IgD-negative memory B cell (primary cell): ENCODE measurements around the gene RAP1GAP. TPM values are rescaled to one million over a fixed set of nuclear protein-coding genes. Genes with fewer than 3 reads are reported as not detected.
A peak's percentile ranks its signal among the peaks of the same experiment; 100 is the strongest.
"Not testable (repeated sequence)": the region's sequence is repeated elsewhere in the genome, so short reads cannot be mapped to it uniquely, and the experiment has no call there.

ENCODE experiments used
- H3K27ac Mint-ChIP-seq, 3 donors: one replicate each; pipeline ENCODE4 v1.8.0; 2020 to 2022; ENCODE audit warnings: mild to moderate bottlenecking in 3 of 3, mixed read lengths in 3 of 3, moderate library complexity in 1 of 3
- H3K27me3 Mint-ChIP-seq: one replicate; pipeline ENCODE4 v1.8.0; 2021; ENCODE audit warnings: mixed read lengths
- H3K36me3 Mint-ChIP-seq: one replicate; pipeline ENCODE4 v1.8.0; 2020; ENCODE audit warnings: mild to moderate bottlenecking, mixed read lengths
- H3K4me1 Mint-ChIP-seq, 3 donors: one replicate each; pipeline ENCODE4 v1.8.0; 2020 to 2022; ENCODE audit warnings: mixed read lengths in 3 of 3, mild to moderate bottlenecking in 1 of 3
- H3K4me3 Mint-ChIP-seq, 4 donors: one replicate each; pipeline ENCODE4 v1.8.0; 2020 to 2022; ENCODE audit warnings: mild to moderate bottlenecking in 4 of 4, mixed read lengths in 4 of 4, moderate library complexity in 3 of 4
- H3K9me3 Mint-ChIP-seq, 3 donors: one replicate each; pipeline ENCODE4 v1.8.0; 2020 to 2021; ENCODE audit warnings: mixed read lengths in 3 of 3, mild to moderate bottlenecking in 1 of 3
- polyA plus RNA-seq: library from polyadenylated mRNA; unstranded; fragments of 300-500 nt; fragmentation: Illumina TruSeq; gene quantifications from one replicate; pipeline ENCODE4 v1.2.3, GENCODE V29; 2021

The RAP1GAP gene
- polyA plus RNA-seq, 1 donor from 2014 or later: not detected

DNA sequence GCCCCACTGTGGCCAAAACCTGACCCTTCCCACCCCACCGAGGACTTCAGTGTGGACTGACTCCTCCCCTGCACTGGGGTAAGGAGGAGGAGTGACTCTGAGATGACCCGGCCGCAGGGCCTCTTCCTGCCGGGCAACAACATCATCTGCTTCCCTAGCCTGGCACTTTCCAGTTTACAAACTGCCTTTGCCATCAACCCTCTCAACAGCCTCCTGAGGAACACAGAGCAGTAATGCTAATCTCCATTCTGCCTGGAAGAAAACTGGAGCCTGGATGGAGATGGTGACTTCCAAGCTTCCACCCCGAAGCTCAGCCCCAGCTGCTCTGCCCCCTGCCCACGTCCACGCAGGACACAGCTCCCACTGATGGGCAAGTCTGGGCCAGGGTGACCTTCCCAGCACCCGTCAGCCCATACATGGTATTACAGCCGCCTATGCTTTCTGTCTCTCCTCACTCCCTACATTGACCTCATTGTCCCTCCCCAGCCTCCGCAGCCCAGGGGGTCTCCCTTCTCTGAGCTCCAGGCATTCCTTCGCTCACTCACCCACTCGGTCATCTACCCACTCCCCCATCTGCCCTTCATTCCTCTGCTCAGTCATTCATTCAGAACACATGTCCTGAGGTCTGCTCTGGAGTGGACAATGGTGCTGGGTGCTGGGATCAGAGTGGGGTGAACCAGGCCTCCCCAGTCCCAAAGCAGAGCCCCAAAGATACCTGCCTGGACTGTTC is 34.2 kb downstream of the RAP1GAP start:
- peaks cover 21% of the 10 kb centered on the region for H3K27me3 Mint-ChIP-seq
- H3K9me3 Mint-ChIP-seq: no peaks in the 10 kb centered on the region
- peak overlapping the region in 2 of 4 donors; percentile 12 to 26 for H3K4me3 Mint-ChIP-seq
- no peak overlapping the region for H3K27ac Mint-ChIP-seq
- no peaks in the 10 kb centered on the region for H3K4me1 Mint-ChIP-seq
- H3K36me3 Mint-ChIP-seq: no peaks in the 10 kb centered on the region

DNA sequence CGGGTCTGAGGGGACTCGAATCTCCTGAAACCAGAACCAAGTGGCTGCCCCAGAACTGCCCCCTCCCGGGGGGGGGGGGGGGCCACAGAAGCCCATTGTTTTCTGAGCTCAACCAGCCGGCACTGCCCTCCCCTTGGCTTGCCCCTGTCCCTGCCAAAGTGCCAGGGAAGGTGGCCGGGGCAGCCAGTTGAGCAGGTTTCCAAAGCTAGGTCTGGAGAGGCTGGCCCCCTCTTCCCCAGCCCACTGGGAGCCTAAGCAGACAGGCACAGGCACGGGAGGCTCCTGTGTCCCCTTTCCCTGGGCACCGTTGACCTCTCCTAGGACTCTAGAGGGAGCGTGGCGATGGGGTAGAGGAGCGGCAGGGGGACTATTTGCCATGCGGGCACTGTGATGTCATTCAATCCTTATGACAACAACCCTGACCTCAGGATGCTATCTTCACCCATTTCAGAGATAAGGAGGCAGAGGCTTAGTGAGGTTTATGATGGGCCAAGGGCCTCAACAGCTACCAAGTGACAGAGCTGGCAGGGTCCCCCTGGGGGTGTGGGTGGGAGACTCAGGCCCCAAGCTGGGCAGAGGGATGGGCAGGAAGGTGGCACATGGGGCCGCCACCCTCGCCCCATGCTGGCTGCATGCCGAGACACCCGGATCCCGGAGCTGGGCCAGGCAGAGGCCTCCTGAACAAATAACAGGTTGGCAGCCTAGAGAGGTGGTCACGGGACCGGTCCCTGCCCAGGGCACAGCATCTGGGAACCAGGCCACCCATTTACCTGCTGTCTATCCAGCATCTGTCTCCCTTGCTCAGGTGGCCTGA is 35.0 kb downstream of the RAP1GAP start:
- Mint-ChIP-seq H3K9me3 (no peaks in the 10 kb centered on the region), H3K4me3 (no peak overlapping the region), H3K4me1 (no peaks in the 10 kb centered on the region), H3K36me3 (no peaks in the 10 kb centered on the region), H3K27me3 (peaks cover 24% of the 10 kb centered on the region), H3K27ac (no peak overlapping the region)

DNA sequence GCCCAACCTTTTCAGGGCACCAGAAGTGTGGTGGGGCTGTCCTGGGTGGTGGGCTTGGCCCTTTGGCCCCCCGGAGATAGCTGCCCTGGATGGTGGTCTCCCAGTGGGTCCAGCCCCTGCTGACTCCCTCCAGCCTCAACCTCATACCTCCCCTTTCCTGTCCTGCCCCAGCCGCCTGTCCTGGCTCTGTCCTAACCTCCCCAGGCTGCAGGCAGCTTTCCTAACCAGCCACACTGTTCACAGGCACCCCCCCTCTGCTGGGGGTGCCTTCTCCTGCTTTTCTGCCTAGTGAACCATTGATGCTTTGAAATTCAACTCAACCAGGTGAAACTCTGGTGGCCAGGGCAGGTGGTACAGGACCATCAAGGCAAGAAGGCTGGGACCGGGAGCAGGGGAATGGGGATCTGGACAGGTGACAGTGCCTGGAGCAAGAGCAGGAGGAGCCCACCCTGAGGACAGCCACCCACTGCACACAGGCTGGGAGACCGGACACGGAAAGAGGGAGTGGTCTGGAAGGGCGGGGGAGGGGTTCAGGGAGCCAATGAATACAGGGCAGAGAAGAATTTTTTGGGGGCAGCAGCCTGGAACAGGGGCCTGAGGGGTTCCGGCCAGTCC is 35.9 kb downstream of the RAP1GAP start:
- Mint-ChIP-seq H3K4me3 (no peak overlapping the region), H3K27me3 (peaks cover 24% of the 10 kb centered on the region), H3K9me3 (no peaks in the 10 kb centered on the region), H3K36me3 (no peaks in the 10 kb centered on the region), H3K4me1 (no peaks in the 10 kb centered on the region), H3K27ac (no peak overlapping the region)

DNA sequence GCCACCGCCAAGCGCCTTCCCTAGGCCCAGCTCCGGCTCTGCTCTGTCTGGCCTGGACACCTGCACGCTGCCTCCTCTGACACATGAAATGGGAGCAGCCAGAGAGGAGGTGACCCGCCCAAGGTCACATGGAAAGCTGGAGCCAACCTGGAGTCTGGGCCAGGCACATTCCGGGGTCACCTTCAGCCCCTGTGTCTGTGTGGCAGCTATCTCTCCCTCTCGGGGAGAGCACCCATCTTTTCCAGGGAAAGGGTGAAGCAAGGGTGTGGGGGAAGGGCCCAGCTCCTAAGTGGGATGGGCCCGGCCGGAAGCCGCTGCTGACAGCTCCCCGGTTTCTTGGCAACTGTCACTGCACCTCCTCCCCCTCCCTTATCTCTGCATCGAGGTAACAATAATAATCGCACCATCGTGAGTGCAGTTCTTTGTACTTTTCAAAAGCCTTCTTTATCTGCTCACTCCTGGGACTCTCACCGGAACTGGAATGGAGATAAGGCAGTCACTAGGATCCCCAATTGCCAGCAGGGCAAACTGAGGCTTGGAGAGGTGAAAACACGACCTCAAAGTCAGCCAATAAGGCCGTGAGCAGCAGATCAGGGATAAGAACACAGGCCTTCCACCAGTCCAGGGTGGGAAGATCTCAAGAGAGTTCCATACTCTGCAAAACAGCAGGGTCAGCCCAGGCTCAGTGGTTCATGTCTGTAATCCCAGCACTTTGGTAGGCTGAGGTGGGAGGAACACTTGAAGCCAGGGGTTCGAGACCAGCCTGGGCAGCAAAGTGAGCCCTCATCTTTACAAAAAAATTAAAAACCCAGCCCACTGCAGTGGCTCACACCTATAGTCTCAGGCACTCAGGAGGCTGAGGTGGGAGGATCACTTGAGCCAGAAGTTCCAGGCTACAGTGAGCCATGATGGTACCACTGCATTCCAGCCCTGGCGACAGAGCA is 36.9 kb downstream of the RAP1GAP start:
- Mint-ChIP-seq H3K27me3 (peaks cover 24% of the 10 kb centered on the region), H3K4me3 (no peak overlapping the region), H3K36me3 (no peaks in the 10 kb centered on the region), H3K4me1 (no peaks in the 10 kb centered on the region), H3K27ac (no peak overlapping the region), H3K9me3 (no peaks in the 10 kb centered on the region)

DNA sequence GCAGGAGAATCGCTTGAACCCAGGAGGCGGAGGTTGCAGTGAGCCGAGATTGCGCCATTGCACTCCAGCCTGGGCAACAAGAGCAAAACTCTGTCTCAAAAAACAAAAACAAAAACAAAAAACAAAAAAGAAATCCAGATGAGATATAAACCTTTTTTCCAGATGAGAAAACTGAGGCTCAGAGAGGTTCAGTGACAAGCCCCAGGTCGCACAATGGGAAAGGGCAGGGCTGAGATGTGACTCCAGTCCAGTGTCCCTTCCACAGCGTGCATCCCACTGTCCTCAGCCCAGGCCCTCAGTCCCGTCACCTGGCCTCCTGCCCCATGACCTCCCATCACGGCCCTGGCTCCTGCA is 37.6 kb downstream of the RAP1GAP start:
- H3K36me3 Mint-ChIP-seq, H3K4me3 Mint-ChIP-seq, H3K27ac Mint-ChIP-seq, H3K4me1 Mint-ChIP-seq, H3K9me3 Mint-ChIP-seq: not testable (repeated sequence)
- peaks cover 26% of the 10 kb centered on the region for H3K27me3 Mint-ChIP-seq

DNA sequence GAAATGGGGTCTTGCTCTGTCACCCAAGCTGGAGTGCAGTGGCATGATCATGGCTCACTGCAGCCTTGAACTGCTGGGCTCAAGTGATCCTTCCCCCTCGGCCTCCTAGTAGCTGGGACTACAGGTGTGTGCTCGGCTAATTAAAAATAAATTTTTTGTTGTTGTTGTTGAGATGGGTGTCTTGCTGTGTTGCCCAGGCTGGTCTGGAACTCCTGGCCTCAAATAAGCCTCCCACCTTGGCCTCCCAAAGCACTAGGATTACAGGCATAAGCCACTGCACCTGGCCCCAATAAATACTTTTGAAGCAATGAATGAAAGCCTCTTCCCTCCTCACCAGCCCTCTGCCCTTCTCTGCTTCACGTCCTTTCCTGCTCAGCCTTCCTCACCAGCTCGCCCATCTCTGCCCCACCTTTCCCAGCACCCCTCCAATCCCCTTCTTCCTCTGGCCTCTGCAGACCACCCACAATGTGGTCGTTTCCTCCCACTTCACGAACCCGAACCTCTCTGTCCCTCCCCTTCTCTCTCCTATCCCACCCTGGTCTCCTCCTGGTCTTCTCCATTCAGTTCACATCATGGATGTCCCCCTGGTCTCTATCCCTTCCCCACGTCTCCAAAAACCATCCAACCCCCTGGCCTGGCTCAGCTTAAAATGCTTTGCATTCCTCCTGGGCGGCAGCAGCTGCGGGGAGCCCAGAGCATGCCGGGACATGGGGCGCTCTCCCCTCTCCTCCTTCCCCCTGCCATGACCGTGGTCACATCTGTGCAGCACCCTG is 38.4 kb downstream of the RAP1GAP start:
- Mint-ChIP-seq H3K27me3 (peaks cover 29% of the 10 kb centered on the region), H3K9me3 (no peaks in the 10 kb centered on the region), H3K4me1 (no peaks in the 10 kb centered on the region), H3K27ac (no peak overlapping the region), H3K36me3 (no peaks in the 10 kb centered on the region), H3K4me3 (no peak overlapping the region)

DNA sequence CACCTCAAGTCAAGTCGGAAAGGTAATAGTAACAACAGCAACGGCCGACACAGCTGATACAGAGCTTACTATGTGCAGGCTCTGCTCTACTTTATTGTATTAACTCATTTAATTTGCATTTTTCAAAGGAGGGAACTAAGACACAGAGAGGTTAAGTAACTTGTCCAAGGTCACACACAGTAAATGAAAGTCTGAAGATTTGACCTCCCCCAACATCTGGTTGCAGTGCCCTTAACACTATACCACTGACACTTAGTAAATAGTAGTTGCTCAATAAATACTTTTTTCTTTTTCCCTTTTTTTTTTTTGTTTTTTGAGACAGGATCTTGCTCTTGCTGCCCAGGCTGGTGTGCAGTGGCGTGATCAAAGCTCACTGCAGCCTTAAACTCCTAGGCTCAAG is 39.2 kb downstream of the RAP1GAP start:
- H3K27ac Mint-ChIP-seq: no peak overlapping the region
- H3K27me3 Mint-ChIP-seq: peaks cover 31% of the 10 kb centered on the region
- H3K4me3 Mint-ChIP-seq: no peak overlapping the region
- no peaks in the 10 kb centered on the region for H3K36me3 Mint-ChIP-seq
- no peaks in the 10 kb centered on the region for H3K4me1 Mint-ChIP-seq
- H3K9me3 Mint-ChIP-seq: no peaks in the 10 kb centered on the region

DNA sequence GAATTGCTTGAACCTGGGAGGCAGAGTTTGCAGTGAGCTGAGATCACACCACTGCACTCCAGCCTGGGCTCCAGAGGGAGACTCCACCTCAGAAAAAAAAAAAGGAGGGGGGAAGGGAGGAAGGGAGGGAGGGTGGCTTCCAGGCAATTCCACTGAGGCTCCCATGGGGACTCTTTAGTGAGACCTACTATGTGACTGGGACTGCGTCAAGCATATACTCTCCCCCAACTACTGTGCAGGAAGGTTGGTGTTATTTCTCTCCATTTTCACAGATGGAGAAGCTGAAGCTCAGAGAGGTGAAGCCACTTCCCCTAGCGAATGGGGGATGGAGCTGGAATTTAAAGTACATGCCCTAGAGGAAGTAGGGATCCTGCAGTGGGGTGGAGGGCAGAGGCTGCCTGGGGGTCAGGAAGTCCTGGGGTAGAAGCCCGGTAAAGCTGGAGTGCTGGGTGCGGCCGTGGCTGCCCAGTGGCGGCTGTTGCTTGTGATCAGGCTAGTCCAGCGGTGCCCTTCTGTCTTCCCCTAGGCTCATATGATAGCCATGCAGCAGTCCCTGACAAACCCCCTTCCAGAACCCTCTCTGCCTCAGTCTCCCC is 40.3 kb downstream of the RAP1GAP start:
- Mint-ChIP-seq H3K4me1 (no peaks in the 10 kb centered on the region), H3K9me3 (no peaks in the 10 kb centered on the region)

DNA sequence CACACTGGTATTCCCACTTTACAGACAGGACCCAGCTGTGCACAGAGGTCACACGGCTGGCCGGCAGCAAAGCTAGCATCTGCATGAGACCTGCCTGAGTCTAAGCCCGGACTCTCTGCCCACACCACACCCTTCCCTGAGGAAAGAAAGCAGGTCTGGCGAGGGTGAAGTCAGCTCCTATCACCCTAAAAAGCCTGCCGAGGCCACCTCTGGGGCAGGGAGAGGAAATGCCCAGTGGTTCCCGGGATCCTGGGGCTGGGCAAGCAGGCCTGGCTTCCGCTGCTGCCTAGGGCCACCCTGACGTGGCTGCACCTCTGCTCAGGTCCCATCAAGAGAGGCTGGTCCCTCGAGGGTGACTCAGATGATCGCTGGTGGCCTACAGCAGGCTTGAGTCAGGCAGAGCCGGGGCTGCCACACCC is 42.2 kb downstream of the RAP1GAP start:
- H3K27ac Mint-ChIP-seq: no peak overlapping the region
- peaks cover 26% of the 10 kb centered on the region for H3K27me3 Mint-ChIP-seq
- H3K36me3 Mint-ChIP-seq: no peaks in the 10 kb centered on the region
- H3K4me3 Mint-ChIP-seq: no peak overlapping the region
- H3K9me3 Mint-ChIP-seq: no peaks in the 10 kb centered on the region
- peaks cover 0 to 2% (median 0%) of the 10 kb centered on the region in 3 donors for H3K4me1 Mint-ChIP-seq

More for the DNA sequence above, 40.3 kb downstream of the RAP1GAP start:
- H3K36me3 Mint-ChIP-seq: no peaks in the 10 kb centered on the region
- no peak overlapping the region for H3K4me3 Mint-ChIP-seq
- peaks cover 31% of the 10 kb centered on the region for H3K27me3 Mint-ChIP-seq
- H3K27ac Mint-ChIP-seq: no peak overlapping the region

DNA sequence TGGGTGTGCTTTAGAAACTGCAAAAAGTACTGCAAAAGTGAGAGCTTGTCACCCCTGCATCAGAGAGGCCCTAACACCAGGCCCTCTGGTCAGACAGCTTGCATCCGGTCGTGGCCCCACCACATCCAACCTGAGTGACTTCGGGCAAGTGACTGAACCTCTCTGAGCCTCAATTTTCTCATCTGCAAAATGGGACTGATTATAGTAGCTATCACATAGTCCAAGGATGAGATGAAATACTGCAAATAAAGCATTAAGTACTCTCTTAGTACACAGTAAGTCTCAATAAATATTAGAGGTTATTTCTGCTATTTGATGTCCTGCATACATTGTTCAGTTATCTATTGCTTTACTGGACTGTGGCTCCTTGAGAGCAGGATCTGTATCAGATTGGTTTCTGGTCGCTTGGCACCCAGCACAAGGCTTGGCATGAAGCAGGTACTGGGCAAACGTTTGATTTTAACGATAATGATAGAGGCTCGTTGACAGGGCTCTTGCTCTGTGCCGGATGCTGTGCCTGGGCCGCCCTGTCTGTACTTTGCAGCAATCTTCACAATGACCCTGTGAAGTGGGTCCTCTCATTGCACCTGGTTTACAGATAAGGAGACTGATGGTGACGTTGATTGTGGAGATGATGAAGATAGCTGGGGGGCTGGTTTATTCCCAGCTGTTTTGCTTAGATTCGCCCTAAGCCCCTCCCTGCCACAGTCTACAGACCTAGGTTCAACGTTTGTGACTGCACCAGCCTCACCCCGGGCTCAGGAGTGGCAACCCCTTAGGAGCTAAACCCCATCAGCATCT is 43.6 kb downstream of the RAP1GAP start:
- Mint-ChIP-seq H3K4me3 (no peak overlapping the region), H3K27me3 (peaks cover 26% of the 10 kb centered on the region), H3K36me3 (no peaks in the 10 kb centered on the region), H3K4me1 (peaks cover 0 to 7% (median 0%) of the 10 kb centered on the region in 3 donors), H3K27ac (no peak overlapping the region), H3K9me3 (no peaks in the 10 kb centered on the region)

DNA sequence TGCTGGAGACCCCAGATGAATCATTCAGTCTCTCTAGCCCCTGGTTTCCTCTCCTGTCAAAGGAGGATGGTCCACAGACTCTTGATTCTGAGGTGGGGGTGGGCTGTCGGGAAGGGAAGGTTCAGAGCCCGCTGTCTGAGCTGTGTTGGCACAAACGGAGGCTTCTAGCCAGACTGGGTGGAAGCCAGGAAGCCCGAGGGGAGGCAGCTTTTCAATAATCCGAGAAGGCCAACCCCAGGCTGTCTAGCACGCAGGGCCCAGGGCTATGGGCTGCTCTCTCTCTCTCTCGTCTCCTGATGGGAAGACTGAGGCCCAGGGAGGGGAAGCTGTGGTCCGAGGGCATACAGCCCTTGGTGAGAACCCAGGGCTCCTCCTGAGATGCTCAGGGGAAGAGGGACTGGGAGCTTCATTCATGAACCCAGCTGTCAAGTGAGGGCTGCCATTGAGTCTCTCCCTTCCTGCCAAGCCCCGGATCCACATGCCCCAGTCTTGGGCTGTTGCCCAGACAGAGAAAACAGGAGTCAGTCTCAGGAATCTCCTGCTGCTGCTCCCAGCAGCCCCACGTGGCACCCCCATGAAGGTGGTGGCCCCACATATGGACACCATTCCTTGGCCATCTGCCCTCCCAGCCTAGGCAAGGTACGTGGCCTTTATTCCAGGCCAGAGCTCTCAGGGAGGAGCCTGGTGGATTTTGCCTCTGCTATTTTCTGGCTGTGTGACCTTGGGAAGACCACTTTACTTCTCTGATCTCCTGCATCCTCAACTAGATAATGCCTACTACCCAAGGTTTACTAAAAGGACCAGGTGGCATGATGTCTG is 44.4 kb downstream of the RAP1GAP start:
- no peak overlapping the region for H3K4me3 Mint-ChIP-seq
- H3K9me3 Mint-ChIP-seq: no peaks in the 10 kb centered on the region
- H3K27me3 Mint-ChIP-seq: peaks cover 25% of the 10 kb centered on the region
- peaks cover 0 to 7% (median 0%) of the 10 kb centered on the region in 3 donors for H3K4me1 Mint-ChIP-seq
- H3K36me3 Mint-ChIP-seq: no peaks in the 10 kb centered on the region
- H3K27ac Mint-ChIP-seq: no peak overlapping the region

DNA sequence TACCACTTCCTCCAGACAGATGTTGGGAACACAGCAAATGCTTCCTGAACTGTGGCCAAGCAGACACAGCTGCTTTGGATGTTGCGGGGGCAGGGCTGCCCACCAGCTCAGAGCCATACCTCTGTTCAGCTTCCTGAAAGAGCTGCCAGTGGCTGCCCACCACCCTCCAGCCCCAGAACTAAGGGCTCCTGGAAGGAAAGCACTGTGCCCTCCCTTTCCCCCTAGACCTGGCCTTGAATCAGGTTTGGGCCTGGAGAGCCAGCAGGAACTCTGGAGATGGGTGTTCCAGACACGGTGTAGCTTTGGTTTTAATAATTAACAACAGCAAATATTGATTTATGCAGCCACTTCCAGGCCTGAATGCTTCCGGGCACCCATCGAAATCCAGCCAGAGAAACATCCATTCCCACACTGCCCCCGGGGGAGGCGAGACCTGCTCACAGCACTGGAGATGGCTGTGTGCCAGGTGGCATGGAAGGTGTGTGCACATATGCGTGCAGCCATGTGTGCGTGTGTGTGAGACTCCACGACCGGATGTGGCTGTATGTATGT is 45.7 kb downstream of the RAP1GAP start:
- H3K36me3 Mint-ChIP-seq: no peaks in the 10 kb centered on the region
- H3K4me3 Mint-ChIP-seq: peak overlapping the region in 1 of 4 donors; percentile 84
- H3K4me1 Mint-ChIP-seq: peaks cover 0 to 7% (median 0%) of the 10 kb centered on the region in 3 donors
- H3K27ac Mint-ChIP-seq: no peak overlapping the region
- H3K9me3 Mint-ChIP-seq: no peaks in the 10 kb centered on the region
- H3K27me3 Mint-ChIP-seq: peaks cover 20% of the 10 kb centered on the region
